ENCODE measurements around the gene ZSCAN29.

The ZSCAN29 gene

GRCh38 chr15:43352693-43353382 is 18.0 kb downstream of the ZSCAN29 start:
- in situ Hi-C loops (cut with MboI; ENCODE audit: low sequenced_read_pairs), result no loop called here

DNA sequence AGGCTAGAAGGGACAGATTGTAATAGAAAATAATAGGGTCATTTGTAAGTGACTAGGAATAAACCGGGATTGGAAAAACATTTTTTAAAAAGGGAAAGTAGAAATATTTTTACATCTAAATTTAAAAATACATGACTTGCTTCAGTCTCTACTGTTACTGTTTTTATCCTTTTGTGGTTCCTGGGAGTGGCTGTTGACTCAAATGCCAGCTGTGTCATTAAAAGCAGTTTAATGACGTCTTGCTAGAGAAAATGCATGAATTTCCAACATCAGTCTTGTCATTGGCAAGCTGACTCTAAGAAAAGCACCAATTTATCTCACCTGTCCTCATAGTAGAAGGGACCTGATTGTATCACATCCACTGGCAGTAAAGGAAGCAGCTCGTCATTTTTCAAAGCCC is 23.7 kb downstream of the ZSCAN29 start:
- in situ Hi-C loops (cut with MboI; ENCODE audit: low sequenced_read_pairs), result no loop called here

GRCh38 chr15:43346305-43346704 is 24.5 kb downstream of the ZSCAN29 start:
- in situ Hi-C loops (cut with MboI; ENCODE audit: low sequenced_read_pairs), result no loop called here

GRCh38 chr15:43330780-43331087 is 40.1 kb downstream of the ZSCAN29 start:
- in situ Hi-C loops (cut with MboI; ENCODE audit: low sequenced_read_pairs), result no loop called here

DNA sequence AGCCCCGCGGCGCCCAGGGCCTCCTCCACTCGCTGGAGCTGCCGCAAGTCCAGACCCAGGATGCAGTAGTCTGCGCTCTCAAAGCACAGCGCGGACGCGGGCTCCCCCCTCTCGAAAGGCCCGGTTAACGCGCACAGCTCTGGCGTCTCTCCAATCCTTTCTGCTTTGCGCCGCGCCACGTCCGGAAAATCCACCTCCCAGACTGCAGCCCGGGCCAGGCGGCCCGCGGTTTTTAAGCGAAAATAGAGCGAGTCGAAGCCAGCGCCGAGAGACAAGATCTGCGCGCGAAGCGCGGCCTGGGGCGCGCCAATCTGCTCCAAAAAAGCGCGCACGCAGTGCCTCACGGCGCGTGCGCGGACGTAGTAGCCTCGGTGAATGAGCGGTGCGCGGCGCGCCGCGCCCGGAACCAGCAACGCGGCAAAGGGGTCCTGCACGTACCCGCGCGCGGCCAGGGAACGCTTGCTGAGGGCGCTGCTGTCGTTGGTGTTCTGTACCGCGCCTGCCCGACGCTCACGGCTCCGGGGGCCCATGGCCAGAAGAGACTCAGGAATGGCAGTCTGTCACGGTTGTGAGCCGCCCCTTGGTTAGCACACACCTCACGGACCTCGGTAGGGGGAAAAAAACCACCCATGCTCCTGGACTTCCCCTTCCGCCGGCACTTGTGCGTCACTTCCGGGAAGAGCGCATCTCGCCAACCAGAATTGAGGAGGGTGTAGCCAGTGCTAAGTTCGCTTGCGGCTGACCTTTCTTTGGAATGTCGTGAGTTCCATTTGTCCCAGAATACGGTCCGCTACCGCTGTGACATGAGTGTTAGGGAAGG is 40.7 kb downstream of the ZSCAN29 start, which contains the start of gene LCMT2:
TSS of gene LCMT2 (minus strand) at position 614 of the 820 bp plus-strand sequence. CDS start at position 530, 84 bp downstream.
- in situ Hi-C loops (cut with MboI; ENCODE audit: low sequenced_read_pairs), result no loop called here

DNA sequence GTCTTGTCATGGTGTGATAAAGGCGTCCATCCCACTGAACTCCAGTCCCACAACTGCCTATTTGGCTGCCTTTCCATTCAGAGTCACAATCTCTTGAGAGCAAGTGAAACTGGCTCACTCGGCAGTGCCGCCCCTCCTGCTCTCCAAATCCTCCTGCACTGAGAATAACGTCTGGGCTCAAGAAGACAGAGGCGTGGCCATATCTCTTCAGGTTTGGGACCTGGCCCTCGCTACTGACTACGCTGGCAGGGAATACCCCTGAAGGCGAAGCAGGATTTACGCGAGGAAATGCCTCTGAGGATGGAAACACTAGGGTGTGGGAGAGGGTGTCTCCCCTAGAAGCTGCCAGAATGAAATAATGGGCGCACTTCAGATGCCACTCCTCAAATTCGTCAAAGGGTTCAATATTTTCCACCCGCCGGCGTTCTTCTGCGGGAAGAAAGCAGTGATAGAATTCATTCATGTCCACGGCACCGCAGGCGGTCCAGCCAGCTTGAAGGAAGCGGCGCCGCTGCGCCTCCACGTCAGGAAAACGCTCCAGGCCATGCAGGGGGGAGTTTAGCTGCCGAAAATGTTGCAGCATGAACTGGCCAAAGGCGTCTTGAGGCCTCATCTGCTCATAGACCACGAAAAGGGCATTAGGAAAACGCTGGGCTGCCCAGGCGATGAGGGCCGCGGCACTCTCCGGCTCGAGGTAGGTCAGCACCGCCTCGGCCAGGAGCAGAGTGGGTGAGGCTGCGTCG is 41.5 kb downstream of the ZSCAN29 start:
- in situ Hi-C loops (cut with MboI; ENCODE audit: low sequenced_read_pairs), result no loop called here

- in situ Hi-C loops (cut with MboI; ENCODE audit: low sequenced_read_pairs), result no loop called here
Observed at GRCh38 chr15:43325039-43325684, 45.7 kb downstream of the ZSCAN29 start.

DNA sequence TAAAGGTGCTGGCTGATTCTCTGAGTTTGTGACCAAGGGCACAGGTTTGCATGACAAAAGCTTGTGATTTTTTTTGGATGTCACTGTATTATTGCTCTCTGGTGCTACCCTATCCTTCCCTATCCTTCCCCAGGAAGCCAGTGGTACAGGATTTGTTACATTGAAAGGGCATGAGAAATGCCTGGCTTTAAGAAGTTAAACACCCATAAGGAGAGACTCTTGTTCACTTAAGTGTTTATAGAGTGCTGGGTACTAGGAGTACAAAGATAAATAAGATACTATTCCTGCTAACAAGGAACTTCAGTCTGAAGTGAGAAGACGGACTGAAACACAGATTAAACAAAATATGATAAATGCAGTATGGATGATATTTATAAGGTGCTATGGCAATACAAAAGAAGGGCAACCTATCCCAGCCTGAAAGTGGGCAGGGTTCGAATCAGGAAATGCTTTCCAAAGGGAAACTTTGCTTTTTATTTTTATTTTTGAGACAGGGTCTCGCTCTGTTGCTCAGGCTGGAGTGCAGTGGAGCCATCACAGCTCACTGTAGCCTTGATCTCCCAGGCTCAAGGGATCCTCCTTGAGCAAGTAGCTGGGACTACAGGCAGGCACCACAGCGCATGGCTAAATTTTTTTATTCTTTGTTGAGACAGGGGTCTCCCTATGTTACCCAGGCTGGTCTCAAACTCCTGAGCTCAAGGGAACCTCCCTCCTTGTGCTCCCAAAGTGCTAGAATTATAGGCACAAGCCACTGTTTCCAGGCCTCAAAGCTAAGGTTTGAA is 51.7 kb downstream of the ZSCAN29 start:
- in situ Hi-C loops (cut with MboI; ENCODE audit: low sequenced_read_pairs), result no loop called here

DNA sequence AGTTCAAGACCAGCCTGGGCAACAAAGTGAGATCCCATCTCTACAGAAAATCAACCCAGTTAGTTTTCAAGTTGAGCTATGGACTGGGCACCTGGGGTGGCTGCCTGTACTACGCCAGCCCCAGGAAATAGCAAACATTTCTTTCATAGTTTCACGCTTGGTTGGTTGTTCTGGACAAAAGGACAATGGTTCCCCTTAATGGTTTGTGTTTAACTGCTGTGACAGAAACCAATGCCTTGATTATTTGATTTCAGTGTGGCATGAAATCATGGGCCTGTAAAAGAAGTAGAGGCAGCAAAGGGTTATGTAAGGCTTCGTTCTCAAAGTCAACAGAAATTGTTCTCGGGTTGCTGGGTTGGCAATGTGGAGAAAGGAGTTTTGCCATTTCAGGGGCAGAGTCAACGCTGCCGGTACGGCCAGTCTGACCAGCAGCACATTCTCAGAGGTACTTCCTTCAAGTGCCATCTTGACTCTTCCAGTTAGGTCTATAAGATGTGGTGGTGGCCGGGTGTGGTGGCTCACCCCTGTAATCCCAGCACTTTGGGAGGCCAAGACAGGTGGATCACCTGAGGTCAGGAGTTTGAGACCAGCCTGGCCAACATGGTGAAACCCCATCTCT is 53.2 kb downstream of the ZSCAN29 start:
- in situ Hi-C loops (cut with MboI; ENCODE audit: low sequenced_read_pairs), result no loop called here

DNA sequence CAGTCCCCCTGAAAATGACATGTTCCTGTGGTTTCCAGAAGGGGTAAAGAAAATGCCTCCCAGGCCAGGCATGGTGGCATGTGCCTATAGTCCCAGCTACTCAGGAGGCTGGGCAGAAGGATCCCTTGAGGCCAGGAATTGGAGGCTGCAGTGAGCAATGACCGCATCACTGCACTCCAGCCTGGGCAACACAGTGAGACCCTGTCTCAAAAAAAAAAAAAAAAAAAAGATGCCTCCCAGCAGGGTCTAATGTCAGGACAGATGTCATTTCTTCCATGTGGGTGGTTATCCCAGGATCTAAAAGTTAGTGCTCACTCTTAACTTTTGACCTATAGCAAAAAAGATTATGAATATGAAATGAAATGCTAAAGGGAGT is 53.9 kb downstream of the ZSCAN29 start:
- in situ Hi-C loops (cut with MboI; ENCODE audit: low sequenced_read_pairs), result no loop called here

DNA sequence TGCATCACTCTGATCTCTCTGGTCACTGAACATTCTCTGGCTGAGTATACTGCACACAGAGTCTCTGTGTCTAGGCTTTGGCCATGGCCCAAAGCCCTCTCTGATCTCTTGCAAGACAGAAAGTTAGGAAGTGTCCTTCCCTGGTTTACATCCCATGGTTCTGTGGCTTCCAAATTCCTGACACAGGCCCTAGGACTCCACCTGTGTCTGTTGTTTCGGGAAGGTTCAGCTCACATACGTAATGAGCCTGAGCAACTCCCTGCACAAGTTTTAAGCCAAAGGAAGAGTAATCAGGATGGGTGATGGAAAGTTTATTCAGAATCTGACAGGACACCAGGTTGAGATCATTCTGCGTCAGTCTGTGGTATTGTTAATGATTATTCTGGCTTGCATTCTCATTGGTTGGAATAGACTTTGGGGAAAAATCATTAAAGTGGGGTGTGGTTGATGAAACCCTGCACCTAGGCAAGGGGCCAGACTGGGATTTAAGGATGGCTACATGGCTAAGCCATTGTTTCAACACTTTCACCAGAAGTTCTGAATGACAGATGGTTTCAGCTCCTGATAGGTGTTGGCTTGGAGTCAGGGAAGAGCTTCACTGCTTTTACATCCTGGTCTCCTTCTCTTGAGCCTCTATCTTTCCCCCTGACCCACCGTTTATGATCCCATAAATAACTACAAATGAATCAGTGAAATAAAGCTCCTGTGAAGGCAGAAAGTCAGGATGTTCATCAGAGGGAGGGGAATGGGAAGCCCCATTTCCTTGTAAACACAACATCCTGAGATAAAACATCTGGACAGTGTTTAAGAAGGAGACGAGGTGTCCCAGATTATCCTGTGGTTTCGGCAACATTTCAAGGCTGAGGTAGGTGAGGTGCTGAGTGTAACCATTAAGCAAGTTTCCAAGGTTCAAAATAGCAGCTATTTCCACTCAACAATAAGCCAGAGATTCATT is 54.5 kb downstream of the ZSCAN29 start:
- in situ Hi-C loops (cut with MboI; ENCODE audit: low sequenced_read_pairs), result no loop called here

GRCh38 chr15:43314171-43314570 is 56.7 kb downstream of the ZSCAN29 start:
- in situ Hi-C loops (cut with MboI; ENCODE audit: low sequenced_read_pairs), result no loop called here

- in situ Hi-C loops (cut with MboI; ENCODE audit: low sequenced_read_pairs), result no loop called here
Observed at GRCh38 chr15:43312378-43312777, 58.5 kb downstream of the ZSCAN29 start.
